Smooth muscle cell of the umbilical artery (primary cell): Measurements from ENCODE around the gene CSNK2A3. TPM values are rescaled to one million over a fixed set of nuclear protein-coding genes. Genes with fewer than 3 reads are reported as not detected.

Experiments used
- total RNA-seq: library from RNA; depleted of rRNA; stranded (reverse); fragments of >200 nt; gene quantifications from 2 replicates; pipeline ENCODE4 v1.2.3, GENCODE V29; 2014

The CSNK2A3 gene
- 2.1 and 5.6 TPM in 2 replicates for total RNA-seq

DNA sequence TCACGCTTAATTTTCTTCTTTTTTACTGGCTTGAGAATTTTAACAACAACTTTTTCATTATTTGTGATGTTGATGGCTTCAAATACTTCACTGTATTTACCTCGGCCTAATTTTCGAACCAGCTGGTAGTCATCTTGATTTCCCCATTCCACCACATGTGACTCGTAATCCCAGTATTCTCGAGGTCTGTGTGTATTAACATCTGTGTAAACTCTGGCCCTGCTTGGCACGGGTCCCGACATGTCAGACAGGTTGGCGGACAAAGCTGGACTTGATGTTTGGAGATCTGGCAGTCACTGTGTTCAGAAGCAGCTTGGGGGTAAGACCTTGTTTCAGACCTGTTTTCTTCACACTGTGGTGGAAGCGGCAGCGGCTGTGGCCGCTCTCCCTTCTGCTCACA lies at the start of gene CSNK2A3:
Gene CSNK2A3, minus strand, starts transcription at position 373 of the 400 bp plus-strand sequence. Its CDS starts 131 bp downstream, at position 242.

